HG02938 (cell line): ENCODE results near the gene RAB3B.
A peak's percentile ranks its signal among the peaks of the same experiment; 100 is the strongest.
"Not testable (repeated sequence)": the region's sequence is repeated elsewhere in the genome, so short reads cannot be mapped to it uniquely, and the experiment has no call there.

ENCODE experiments used
- ATAC-seq: cut with Tn5 transposase; IDR thresholded peaks from one replicate; pipeline ENCODE4 v1.9.1; 2021; ENCODE audit warnings: mild to moderate bottlenecking, moderate library complexity; ENCODE audit not compliant: unreplicated experiment

The RAB3B gene

DNA sequence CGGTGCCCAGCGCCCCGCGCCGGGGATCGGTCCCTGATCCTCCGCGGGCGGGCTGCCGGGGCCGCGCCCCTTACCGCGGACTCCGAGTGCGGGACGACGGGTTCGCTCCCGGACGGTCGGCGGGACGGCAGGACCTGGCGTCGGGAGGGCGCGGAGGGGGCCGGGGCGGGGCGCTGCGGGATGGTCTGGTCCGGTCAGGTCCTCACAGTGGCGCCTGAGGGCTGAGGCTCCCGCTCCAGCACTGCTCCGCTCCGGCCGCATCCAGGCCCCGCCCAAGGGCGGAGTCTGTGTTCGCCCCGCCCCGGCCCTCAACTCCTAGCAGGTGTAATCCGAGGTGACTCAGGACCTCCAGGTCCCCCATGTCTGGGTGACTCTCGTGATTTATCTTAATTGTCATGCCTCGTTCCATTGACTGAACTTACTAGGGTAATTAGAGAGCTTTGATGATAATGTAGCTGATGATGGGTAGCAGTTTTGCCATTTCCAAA, at the start of gene RAB3B:
Gene RAB3B, minus strand, starts transcription at position 223 of the 488 bp plus-strand sequence. CDS start 13,583 bp downstream, outside the sequence.
- peak; percentile 75 for ATAC-seq

DNA sequence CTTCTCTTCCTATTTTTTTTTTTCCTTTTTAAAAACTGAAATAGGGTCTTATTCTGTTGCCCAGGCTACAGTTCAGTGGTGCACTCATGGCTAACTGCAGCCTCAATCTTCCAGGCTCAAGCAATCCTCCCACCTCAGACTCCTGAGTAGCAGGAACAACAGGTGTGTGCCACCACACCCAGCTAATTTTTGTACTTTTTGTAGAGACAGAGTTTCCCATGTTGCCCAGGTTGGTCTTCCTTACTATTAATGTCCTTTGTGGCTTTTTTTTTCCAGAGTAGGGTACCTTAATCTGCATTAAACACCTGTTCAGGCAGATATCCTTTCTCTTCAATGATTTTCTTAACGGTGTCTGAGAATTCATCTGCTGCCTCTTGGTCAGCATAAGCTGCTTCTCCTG, 47.4 kb upstream of the RAB3B start:
- ATAC-seq, result no peak

DNA sequence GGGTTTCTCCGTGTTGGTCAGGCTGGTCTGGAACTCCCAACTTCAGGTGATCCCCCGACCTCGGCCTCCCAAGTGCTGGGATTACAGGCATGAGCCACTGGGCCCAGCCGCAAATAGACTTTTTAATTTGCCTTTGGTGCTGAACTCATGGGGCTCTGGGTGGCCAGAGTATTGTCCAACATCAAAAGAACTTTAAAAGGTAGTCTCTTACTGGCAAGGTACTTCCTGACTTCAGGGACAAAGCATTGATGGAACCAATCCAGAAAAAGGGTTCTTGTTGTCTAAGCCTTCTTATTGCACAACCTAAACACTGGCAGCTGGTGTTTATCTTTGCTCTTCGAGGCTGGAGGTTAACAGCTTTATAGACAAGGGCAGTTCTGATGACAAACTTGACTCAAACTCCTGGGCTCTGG, 46.9 kb upstream of the RAB3B start:
- ATAC-seq, result no peak

DNA sequence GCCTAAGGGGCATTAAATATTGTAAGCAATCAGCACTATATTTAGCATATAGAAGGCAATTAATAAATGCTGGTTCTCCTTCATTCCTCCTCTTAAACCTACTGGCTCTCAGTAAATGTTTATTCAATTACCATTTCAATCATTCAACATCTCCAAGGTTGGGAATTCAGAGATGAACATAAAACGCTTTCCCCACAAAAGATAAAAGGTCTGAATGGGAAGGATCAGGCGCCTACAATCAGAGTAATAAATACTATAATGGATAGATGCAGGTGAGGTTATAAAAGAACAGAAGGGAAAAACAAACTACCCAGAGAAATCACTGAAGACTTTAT, 43.5 kb upstream of the RAB3B start:
- no peak for ATAC-seq

DNA sequence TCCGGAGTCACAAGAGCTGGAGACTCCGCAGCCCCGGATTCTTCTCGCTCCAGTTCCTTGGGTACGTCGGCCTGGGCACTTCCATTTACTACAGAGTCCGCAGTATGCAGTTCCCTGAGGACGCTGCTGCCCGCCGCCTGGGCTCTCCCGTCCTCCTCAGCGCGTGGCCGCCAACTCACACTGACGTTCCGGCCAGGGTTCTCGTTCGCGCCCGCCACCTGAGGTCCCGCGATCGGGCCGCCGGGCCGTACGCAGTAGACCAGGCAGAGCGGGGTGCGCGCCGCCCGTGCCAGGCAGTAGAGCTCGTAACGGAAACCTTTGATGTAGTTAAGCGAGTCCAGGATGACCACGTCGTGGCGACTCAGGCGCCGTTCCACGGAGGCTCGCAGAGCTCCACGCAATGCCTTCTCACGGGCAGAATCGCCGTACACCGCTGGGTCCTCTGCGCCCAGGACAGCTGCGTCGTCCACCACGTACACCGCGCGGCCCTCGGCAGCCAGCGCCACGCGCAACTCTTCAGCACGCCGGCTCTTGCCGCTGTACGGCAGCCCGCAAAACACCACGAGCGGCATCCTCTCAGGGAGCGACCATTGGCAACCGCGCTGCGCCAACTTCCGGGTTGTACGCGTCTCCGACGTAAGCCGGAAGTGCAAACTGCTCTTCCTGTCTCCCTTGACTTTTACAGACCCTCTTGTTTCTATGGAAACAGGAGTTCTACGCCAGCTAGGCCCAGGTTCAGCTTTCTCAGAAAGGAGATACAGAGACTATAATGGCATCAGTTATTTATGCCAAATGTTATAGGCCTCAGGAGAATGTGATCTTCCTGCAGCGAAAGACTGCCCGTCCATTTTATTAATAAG, 42.9 kb upstream of the RAB3B start, which contains the start of gene KTI12:
Gene KTI12, minus strand, starts transcription at position 621 of the 860 bp plus-strand sequence. Its CDS starts 49 bp downstream, at position 572.
- peak; percentile 76 for ATAC-seq

DNA sequence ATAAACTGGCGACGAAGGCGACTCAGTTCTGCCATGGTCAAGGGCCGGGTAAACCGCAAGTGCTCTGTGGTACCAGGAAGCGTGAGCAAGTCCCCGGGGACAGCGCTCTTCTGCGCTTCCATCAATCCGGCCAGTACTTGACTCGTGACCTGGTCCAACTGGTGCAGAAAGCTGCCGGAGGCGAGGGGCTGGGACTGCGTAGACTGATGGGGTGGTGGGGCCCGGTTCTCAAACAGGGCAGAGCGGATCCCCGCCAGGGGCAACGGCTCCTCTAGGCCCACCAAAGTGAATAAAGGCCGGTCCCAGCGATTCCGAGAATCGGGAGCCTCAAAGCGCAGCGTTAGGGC, 42.3 kb upstream of the RAB3B start:
- no peak for ATAC-seq

GRCh38 chr1:52032124-52032784, 41.8 kb upstream of the RAB3B start:
- peak; percentile 38 for ATAC-seq

DNA sequence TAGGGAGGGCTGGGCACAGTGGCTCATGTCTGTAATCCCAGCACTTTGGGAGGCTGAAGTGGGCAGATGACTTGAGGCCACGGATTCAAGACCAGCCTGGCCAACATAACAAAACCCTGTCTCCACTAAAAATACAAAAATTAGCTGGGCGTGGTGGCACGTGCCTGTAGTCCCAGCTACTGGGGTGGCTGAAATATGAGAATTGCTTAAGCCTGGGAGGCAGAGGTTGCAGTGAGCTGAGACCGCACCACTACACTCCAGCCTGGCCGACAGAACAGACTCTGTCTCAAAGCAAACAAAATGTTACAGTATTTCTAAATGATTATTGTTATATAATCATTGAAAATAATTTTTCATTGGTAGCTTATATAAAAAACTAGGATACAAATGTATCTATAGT, 38.3 kb upstream of the RAB3B start:
- ATAC-seq, result not testable (repeated sequence)

DNA sequence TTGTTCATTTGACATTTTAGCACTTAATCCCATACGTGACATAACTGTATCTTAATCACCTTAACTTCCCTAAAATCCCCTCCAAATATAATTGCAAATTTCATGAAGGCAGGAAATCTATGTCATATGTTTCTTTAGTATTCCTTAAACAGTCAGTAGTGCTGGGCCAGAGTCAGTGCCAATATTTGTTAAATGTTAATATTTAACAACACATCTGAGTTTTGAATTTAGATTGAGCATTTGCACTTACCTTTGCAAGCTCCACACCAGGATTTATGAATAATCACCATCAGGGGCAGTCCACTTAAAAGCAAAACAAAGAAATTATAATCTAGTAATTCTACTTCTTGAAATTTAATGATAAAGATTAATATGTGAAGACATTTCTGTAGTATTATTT, 37.8 kb upstream of the RAB3B start:
- ATAC-seq, result no peak

- no peak for ATAC-seq
These were observed 35.8 kb upstream of the RAB3B start for GRCh38 chr1:52026278-52026677.

DNA sequence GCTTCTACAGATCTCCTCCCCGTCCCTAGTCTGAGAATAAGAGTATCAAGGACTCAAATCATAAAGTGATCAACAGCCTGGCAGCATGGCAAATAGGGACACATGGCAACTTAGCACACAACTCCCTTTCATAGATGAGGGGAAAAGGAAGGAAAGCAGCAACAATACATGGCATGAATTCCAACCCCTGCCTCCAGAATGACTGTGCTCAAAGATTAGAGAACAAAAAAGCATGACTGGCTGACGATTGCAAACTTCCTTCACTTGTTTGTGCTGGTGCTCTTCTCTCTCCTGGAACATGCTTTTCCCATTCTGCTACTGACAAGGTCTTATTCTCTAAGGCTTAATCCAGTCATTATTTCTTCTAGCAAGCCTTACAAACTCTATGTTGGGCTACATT, 31.6 kb upstream of the RAB3B start:
- ATAC-seq, result no peak

DNA sequence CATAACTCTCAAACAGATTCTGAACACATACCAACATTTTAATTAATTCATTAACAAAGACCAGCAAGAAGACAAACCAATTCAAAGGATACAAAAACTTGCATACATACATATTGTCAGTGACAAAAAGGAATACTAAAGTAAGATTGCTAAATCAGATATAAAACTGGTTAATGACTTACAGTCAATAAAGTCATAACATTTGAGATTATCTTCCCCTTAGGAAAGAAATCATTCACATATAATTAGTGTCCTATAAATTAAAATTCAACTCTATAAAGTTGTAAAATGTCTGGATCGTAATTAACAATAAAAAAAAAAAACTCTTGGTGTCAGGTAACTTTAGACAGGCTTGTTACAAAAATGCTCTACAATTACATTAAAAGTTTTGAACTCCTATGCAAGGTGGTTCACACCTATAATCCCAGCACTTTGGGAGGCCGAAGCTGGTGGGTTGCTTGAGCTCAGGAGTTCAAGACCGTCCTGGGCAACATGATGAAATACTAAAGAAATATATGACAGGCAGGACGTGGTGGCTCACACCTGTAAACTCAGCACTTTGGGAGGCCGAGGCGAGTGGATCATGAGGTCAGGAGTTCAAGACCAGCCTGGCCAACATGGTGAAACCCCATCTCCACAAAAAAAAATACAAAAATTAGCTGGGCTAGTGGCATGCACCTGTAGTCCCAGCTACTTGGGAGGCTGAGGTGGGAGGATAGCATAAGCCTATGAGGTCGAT, 17.7 kb upstream of the RAB3B start:
- ATAC-seq, result no peak

- ATAC-seq, result no peak
These were observed 16.9 kb upstream of the RAB3B start for GRCh38 chr1:52007215-52008002.

DNA sequence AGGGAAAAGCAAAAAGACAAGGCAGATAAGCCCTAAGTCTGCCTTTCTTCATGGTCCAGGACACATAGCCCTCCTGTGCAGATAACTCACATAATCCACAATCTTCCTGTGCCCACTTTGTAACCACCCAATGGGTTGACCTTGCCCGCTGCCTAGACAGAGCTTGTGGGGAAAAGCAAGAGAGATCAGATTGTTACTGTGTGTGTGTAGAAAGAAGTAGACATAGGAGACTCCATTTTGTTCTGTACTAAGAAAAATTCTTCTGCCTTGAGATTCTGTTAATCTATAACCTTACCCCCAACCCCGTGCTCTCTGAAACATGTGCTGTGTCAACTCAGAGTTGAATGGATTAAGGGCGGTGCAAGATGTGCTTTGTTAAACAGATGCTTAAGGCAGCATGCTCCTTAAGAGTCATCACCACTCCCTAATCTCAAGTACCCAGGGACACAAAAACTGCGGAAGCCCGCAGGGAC, 15.6 kb upstream of the RAB3B start:
- not testable (repeated sequence) for ATAC-seq

DNA sequence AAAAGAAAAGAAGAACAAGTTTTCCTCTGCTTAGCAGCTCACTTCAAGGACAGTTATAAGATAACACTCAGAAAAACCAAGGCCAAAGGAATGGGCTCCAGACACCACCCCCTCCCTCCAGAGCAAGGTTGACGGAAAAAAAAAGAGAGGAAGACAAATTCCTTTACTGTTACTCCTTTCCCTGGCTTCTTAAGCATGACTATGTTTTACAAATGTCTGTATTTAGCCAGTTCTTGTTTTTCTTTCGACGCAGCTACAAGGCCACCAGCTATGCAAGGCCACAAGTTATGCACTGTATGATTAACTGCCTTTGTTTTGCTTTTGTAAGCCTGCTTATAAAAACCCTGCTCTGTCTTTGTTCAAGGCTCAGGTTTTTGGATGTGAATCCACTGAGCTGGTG, 15.0 kb upstream of the RAB3B start:
- not testable (repeated sequence) for ATAC-seq

GRCh38 chr1:52003877-52004276, 13.4 kb upstream of the RAB3B start:
- ATAC-seq, result no peak

- ATAC-seq, result no peak
These were observed 11.8 kb upstream of the RAB3B start for GRCh38 chr1:52002038-52002917.

DNA sequence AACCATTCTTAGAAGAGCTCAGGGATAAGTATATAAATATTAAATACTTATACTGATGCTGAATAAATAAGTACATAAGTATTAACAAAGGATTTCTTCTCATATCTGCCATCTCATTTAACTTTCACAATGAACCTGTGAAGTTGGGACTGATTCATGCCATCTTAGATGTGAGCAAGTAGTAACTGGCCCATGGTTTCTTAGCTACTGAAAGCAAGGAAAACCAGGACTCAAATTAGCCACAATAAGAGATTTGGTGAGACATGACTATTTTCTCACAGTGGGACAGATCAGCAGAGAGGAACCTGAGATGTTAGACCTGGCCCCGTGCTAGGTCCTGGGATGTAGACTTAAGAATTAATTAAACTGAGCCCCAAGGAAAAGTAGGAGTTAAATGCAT, 8.2 kb upstream of the RAB3B start:
- no peak for ATAC-seq

DNA sequence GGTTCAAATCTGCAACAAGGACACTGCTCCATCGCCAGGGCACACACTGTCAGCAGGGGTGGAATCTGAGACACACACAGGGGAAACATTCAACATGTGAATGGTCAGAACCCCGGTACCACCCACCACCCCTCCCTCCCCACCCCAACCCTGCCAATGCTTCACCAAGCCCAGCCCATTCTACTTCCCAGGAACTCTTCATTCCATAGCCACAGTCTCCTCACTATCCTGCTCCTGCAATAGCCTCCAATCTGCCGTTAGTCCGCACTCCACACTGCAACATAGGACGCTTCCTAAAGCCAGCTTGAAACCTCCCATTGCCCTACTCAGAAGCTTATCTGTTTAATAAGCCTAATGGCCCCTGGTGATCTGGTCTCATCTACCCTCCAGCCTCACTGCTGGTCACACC, 7.5 kb upstream of the RAB3B start:
- ATAC-seq, result no peak
